Testis (tissue), 2 donors: Measurements from ENCODE around the gene PAX7.

Experiments used
- CTCF ChIP-seq, 3 experiments: fragments of 450-650 bp in 2 of 3; fragments of 200-600 bp in 1 of 3; sonication (generic) in 1 of 3; IDR thresholded peaks; one replicate each; pipeline ENCODE4 v1.5.1; 2016 to 2019; ENCODE audit warnings: antibody characterized with exemption in 3 of 3, mild to moderate bottlenecking in 2 of 3, moderate library complexity in 1 of 3
- POLR2A ChIP-seq: fragments of 450-650 bp; IDR thresholded peaks from one replicate; pipeline ENCODE4 v1.6.1; 2017; ENCODE audit warnings: antibody characterized with exemption, mild to moderate bottlenecking, moderate library complexity

DNA sequence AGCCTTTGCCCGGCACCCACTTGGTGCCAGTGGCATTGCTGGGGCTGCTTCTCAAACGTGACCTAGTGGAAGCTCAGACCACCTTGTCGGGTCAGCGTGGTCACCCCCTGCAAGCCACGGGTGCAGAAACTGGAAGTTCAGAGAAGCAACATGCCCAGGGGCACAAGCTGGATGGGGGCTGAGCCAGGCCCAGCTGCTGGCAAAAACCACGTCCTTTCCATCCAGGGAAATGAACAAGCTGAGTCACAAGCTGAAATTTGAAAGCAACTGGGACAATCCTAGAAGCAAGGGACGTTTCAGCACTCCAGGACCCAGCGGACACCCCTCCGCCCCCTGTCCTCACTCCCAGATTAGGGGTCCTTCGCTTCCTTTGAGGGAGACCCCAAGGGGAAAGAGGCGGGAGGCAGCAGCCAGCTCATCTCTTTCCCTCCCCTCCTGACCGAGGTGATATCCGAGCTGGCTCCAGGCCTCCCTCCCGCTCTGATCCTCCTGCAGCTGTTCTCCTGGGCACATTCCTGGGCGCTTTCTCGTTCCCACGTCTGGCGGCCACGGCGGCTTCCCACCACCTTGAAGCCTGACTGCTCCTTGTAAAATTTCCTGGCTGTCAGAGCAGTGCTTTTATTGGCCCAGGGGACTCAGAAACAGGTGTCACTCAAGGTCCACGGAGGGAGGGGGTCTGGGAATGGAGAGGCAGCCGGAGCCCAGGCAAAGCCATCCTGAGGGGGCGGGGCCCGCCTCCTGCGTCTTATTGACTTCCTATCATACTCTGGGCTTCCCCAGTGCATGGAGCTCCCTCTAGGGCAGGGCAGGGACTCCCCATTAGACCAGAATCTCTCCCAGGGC lies 62.8 kb downstream of the PAX7 start:
- TF ChIP-seq POLR2A = no peak
- no peak for TF ChIP-seq CTCF (IDR thresholded peaks at IDR 0.05)
